Stimulated activated CD8-positive, alpha-beta memory T cell treated with anti-CD3 and anti-CD28 coated beads, Interleukin-2, amount 100 ng/mL, for 48 hours (primary cell): Measurements from ENCODE around the gene GPX4.
A peak's percentile ranks its signal among the peaks of the same experiment; 100 is the strongest.

Source experiments
- DNase-seq, 2 donors: peaks; one replicate each; pipeline ENCODE4 v3.0.0-alpha.2; 2020; ENCODE audit warnings: low read depth in 2 of 2

Gene GPX4

DNA sequence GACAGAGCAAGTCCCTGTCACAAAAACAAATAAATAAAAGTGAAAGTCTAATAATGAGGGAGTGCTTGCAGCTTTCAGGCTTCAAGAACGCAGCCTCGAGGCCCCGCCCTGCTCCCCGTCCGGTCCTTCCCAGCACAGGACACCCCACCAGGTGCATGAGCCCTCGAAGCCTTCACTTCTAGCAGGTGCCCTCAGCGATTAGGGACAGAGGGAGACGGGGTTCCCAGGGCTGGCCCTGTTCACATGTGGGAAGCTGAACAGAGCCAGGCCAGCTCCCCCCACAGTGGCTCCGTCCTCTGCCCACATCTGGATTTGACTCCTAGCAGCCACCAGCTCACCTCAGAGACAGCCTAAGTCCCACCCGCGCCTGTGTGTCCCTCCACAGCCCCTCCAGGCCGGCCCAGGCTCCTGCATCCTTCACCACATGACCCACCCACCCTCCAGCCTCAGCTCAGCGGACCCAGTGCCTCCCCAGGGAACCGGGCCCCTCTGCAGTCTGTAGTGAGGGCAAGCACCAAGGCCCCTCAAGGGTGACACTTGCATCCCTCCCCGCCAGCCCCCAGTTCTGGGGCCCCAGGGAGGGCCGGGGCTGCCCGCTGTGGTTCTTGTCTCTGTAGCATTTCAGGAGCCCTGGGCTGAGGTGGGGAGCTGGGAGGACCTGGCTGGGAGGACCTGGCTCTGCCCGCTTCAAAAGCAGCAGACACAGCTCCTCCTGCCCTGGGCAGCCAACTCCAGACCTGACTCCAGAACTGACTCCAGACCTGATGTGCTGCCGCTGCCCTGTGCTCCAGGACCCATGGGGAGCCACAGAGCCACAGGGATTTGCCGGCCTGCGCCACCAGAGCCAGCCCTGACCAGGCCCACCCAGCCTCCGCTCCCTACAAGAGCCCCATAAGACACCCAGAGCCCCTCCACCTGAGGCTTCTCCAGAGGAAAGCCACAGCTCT, 27.2 kb downstream of the GPX4 start:
- DNase-seq = no peak

DNA sequence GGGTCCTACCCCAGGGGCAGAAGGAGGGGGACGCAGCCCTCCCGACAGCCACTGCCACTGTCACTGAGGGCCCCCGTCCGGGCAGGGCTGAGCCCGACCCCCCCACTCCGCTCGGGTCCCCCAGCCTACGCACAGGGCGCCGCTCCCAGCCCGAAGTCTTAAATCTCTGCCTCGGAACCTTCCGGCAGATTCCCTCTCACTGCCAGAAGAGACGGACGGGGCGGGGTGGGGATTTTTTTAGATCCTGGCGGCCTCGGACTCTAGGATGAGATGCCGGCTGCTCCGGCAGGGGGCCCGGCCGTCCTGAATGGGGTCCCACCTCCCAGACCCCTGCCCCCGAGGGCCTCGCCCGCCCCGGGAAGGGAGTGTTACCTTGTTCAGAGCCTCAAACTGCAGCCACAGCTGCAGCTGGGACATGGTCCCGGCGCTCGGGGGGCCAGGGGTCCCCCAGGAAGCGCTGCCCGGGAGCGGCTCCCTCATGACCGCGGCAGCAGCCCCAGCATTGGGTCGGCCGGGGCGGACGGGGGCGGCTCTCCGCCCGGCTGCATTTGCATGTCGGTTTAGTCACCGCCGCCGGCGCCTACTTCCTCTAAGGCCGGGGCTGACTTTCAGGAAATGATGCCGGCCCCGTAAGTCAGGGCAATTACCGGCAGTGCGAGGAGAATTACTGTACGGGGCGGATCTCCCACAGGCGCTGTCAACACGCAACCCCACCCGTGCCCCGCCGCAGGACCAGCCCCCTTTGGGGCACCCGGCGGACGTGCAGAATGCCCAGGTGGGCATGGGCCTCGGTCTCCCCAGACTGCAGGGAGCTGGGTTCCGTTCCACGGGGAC, 28.1 kb downstream of the GPX4 start:
- peak; percentile 80 to 87 for DNase-seq

DNA sequence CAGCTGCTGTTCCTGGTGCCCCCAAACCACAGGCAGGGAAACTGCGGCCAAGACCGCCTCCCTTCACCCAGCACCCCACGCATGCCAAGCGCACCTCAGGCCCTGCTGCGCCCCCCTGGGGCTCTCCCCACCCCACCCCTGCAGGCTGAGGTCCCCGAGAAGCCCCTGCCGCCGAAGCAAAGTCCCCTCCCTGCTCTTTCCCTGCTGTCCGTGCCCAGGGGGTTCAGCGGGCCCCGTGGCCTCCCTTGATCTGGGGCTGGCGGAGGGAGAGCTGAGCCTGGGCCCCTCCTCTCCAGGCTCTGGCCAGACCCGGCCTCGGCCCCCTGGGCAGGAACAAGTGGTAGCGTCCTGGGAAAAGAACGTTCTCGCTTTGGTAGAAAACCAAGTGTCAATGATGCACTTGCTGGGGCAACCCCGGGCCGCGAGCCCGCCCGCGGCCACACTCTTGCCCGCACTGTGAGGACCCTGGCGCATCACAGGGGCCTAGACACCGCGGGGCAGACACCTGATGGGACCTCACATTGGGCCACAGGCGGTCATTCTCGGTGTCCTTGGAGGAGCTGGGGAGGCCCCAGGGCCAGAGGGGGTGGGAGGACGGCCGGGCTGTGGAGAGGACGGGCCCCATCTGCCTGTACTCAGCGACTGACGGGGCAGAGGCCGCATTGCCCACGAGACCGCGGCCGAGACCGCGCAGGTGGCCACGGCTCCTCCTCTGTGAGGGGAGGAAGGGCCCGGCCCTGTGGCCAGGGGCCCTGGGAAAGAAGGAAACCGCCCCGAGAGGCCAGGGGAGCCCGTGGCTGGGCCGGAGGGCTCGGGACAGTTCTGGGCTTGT, 29.0 kb downstream of the GPX4 start:
- DNase-seq = peak; percentile 24 to 25

DNA sequence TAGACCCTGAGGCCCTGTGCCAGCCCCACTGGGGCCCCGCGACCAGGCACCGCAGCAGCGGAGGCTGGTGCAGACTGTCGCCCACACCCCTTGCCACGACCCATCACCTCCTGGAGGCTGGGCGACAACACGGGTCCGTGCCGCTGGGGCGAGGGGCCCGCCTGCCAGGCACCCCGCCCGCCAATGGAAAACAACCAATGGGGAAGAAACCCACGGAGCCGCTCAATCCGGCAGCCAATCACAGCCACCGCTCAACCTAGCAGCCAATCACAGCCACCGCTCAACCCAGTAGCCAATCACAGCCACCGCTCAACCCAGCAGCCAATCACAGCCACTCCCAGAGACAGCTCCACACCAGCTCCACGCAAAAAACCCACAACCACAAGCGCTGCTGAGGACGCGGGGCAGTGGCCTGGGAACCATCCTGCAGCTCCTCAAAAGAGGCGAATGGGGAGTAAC, 29.7 kb downstream of the GPX4 start:
- peak; percentile 70 to 75 for DNase-seq

DNA sequence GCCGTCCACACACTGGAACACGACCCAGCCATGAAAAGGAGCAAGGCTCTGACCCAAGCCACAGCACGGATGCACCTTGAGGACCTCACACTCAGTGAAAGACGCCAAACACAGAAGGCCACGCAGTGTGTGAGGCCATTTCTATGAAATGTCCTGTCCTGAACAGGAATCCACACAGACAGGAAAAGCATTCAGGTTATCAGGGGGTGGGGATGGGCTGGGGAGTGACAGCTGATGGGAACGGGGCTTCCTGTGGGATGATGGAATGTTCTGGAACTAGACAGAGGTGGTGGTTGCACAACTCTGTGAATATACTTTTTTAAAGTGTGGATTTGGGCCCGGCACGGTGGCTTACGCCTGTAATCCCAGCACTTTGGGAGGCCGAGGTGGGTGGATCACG, 30.6 kb downstream of the GPX4 start:
- DNase-seq = no peak

DNA sequence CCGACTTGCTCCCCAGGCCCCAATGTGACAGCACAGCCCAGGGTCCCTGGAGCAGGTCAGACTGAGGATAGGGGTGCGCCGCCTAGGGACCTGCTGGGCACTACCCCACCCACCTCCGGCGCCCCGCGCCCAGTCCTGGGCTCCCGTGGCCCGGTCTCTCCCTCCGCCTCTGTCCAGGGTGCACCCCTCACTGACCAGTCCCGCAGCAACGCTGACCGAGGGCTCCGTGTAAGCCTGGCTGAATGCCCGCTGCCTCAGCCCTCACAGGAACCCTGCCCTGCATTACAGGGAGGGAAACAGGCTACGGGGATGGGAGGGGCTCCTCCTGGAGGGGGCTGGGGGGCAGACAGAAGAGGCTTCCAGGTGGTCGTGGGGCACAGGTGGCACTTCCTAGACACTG, 31.7 kb downstream of the GPX4 start:
- DNase-seq = no peak

DNA sequence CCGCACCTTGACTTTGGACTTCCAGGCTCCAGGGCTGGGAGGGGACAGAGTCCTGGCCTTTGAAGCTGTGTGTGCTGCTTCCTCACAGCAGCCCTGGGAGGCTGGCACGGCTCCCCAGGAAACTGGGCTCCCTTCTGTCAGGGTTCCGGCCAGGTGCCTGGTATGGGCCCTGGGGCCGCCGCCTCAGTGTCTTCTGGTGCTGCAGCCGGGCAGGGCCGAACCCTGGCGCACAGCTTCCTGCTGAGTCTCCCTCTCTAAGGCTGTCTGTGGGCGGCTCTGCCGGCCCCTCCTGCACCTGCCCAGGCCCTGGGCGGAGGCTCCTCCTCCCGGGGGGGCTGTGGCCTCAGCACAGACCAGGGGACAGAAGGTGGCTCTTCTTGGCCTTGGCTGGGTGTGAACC, 32.4 kb downstream of the GPX4 start:
- DNase-seq = no peak

DNA sequence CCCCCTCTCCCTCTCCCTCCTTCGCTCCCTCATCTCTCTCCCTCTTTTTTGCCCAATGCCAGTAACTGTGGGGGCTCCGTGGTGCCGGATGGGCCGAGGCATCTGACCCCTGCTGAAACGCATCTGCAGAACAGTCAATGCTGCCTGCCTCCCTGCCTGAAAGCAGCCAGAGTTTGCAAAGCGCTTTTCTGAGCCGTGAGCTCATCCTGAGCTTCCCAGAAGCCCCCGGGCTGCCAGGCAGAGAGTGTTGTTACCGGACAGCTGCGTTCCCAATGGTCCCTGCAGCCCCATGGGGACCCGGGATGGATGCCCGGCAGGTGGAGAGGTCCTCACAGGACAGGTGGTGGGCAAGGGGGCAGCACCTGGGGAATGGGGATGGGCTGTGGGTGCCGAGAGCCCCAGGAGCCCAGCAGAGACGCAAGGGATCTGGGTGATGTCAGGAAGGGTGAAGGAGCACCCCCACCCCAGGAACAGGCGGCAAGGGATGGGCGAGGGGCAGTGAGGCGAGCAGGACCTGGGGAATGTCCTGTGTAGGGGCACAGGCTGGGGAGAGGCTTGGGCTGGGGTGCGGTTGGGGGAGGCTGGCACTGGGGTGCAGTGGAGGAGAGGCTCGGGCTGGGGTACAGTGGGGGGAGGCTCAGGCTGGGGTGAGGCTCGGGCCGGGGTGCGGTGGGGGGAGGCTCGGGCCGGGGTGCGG, 33.0 kb downstream of the GPX4 start:
- no peak for DNase-seq

DNA sequence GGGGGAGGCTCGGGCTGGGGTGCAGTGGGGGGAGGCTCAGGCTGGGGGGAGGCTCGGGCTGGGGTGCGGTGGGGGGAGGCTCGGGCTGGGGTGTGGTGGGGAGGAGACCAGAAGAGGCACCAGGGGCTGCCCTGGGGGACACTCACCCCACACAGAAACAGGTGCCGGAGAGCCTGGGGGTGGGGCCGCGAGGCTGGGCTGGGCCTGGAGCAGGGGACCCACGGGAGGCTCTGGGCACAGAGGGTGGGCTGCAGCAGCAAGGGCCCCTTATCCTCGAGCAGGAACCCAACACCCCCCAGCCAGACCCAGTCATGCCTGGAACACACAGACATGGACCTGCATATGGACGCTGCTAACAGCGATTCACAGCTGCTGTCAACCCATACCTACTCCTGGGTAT, 34.3 kb downstream of the GPX4 start:
- DNase-seq = no peak

DNA sequence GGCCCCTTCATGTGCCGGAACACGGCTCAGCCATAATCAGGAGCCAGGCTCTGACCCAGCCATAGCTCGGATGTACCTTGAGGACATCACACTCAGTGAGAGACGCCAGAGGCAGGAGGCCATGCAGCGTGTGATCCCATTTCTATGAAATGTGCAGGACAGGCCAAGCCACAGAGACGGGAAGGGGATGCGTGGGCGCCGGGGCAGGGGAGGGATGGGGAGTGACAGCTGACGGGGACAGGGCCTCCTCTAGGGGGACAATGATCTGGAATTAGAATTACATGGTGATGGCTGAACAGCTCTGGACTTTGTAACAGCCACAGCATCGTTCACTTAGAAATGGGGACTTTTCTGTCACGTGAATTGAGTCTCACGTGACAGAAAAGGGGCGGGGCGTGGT, 35.3 kb downstream of the GPX4 start:
- DNase-seq = no peak

DNA sequence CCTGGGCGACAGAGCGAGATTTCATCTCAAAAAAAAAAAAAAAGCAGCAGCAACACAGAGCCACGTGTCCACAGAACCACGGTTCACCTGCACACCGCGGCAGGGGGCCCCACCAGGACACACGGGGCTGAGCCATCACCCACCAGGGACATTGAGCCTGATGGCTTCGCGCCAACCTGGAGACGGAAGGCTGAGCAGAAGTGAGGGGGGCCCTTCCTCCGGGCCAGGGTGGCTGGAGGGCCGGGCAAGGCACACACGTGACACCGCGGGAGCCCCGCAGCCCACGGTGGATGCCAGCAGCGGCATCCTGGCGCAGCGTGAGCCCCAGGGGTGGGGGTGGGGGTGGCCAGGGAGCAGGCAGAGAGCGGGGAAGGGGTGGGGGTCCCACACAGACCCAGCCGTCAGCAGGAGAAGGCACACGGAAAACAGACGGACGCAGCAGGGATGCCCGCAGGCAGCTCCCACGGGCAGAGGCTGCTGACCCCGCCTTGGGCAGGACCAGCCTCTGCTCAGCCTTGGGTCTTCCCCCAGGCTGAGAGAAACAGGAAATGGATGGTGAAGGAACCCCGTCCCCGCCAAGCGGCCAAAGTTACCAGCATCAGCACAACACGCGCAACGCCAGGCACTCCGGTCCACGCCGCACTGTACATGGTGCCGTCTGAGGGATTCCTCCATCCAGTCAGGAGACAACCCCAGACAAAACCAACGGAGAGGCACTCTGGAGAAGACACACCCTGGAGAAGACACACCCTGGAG, 36.7 kb downstream of the GPX4 start:
- no peak for DNase-seq

DNA sequence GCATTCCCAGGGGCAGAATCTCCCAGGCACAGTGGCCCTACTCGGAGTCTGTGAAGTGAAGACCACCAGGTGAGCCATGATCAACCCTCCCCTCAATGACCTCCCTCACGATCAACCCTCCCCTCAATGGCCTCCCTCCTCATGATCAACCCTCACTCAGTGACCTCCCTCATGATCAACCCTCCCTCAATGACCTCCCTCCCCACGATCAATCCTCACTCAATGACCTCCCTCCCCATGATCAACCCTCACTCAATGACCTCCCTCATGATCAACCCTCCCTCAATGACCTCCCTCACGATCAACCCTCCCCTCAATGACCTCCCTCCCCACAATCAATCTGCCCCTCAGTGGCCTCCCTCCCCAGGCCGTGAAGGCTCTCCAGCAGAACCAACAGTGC, 38.1 kb downstream of the GPX4 start:
- no peak for DNase-seq

DNA sequence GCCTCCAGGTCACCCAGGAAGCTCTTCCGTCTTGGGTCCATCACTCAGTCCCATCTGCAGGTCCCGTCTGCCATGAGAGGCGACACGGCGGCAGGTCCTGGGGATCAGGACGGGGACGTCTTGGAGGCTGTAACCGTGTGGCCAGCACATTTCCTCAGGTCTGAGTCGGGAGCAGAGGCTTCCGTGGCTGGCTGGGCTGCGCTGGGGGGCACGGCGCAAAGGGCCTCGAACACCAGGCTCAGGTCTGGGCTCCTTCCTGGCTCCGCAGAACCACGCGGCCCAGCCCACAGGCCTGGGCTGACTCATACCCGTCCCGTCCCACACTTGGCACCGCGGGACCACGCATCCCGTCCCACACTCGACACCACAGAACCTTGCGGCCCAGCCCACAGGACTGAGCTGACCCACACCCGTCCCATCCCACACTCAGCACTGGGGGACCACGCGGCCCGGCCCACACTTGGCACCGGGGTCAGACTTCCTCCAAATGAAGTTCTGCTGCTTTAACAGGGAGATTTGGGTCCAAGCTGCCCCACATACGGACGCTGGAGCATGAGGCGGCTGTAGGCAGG, 40.1 kb downstream of the GPX4 start:
- no peak for DNase-seq

DNA sequence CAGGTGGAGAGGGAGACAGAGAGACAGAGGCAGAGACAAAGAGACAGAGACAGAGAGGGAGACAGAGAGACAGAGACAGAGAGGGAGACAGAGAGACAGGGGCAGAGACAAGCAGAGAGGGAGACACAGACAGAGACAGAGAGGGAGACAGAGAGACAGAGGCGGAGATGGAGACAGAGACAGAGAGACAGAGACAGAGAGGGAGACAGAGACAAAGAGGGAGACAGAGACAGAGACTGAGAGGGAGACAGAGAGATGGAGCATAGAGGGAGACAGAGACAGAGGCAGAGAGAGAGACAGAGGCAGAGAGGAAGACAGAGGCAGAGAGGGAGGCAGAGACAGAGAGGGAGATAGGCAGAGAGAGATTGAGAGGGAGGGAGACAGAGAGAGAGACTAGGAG, 40.9 kb downstream of the GPX4 start:
- DNase-seq = no peak

DNA sequence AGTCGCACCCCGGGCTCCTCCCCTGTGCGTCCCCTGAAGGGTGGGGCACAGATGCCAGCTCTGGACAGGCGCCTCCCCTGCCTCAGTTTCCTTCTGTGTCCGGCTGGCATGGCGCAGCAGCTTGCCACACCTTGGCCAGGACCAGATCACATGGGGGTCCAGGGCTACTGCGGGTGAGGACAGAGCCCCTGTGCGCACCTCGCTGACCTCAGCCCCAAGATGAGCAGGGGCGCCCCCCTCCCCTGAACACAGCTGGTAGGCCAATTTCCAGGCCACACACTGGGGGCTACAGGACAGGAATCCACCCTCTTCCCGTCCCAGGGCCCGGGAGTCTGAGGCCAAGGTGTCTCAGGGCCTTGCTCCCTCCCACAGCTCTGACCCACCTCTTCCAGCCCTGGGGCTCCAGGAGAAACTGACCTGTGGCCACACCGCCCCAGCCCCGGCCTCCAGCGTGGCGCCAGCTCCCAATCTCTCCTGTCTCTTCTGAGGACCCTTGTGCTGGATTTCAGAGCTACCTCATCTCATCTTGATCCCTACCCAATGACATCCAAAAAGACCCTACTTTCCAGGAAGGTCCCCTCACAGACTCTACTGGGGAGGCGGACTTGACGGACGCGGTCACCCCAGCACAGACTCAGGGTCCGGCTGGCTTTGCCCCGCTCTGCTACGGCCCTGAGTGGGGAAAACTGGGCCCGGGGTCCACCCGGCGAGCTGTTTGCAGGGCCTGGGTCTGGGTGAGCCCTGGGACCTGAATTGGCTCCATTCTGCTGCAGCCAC, 42.0 kb downstream of the GPX4 start:
- no peak for DNase-seq

DNA sequence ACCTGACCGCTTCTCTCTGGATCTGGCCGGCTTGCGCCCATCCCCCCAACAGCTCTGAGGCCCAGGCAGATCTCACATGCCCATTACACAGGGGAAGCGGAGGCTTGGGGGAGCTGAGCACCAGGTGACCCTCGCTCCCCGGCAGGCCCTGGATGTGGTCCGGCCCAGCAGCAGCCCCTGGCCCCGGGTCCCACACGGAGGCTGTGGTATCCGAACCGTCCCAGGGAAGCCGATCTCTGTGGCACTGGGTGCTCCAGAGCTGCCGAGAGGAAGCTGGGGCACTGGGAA, 42.6 kb downstream of the GPX4 start:
- no peak for DNase-seq

DNA sequence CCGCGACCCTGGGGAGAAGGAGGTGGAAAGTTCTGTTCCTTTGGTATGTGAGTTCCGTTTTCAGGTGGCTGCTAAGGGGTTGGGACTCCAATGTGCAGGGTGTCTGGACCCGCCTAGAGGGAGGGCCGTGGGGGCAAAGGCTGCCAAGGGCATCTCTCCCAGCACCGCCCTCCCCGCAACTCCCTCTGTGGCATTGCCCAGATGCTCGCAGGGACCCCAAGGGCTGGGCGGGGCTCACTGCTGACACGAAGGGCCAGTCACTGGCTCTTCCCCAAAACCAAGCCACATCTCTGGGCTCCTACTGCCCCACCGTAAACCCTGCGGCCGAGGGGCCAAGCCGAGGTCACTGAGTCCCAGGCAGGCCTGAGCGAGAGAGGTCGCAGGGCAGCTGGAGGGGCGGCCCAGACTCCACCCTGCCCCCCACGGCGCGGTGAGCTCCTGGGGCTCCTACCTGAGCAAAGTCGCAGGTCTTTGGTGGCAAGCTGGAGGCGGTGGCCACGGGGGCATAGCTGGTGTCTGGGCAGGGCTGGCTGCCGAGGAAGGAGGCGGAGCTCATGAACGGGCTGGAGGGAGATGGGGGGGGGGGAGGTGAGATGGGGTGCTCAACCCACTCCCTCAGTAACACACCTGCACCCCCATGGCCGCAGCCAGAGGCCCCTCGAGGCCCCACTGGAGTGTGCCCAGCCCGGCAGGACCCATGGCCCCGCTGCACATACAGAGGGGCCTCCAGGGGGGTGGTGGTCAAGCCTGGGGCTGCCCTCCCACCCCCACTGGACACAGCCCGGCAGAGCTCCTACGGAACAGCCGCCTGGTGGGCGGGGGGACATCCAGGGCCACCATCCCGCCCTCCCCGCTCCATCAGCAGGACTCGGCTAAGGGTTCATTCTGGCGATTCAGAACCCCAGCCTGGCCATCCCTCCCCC, 43.3 kb downstream of the GPX4 start:
- no peak for DNase-seq

DNA sequence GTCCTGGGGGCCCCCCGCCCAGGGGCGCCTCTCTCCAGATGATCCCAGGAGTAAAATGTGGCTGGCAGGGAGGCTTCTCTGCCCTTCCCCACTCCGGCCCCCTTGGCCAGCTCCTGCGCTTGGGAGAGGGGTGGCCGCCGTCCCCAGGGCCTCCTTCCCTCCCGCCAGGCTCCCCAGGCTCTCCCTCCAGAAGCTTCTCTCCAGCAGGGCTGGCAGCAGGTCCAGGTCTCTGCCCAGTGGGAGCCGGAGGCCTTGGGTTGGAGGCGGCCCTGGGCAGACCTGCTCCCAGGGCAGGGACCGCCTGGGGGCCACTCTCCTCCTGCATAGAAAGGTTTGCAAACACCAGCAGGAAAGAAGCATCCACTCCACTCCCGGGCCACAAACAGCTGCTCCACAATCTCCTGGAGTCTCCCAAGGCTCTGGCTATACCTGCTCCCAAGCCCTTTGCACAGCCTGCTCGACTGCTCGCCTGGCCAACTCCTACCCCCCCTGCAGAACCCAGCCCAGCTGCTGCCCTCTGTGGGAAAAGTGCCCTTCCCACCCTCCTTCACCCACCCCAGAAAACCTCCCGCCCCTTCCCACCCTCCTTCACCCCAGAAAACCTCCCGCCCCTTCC, 44.2 kb downstream of the GPX4 start:
- no peak for DNase-seq
